ENCODE measurements around the gene FGR.

- TF ChIP-seq CTCF (IDR thresholded peaks at IDR 0.05) (no peak), POLR2A (IDR thresholded peaks at IDR 0.05) (no peak)
Observed at GRCh38 chr1:27647328-27647727, 12.3 kb upstream of the FGR start.

All from lower leg skin (tissue), 3 donors.